ENCODE measurements around the gene CTPS2.
A peak's percentile ranks its signal among the peaks of the same experiment; 100 is the strongest.
"Not testable (repeated sequence)": the region's sequence is repeated elsewhere in the genome, so short reads cannot be mapped to it uniquely, and the experiment has no call there.

The CTPS2 gene, protein sequence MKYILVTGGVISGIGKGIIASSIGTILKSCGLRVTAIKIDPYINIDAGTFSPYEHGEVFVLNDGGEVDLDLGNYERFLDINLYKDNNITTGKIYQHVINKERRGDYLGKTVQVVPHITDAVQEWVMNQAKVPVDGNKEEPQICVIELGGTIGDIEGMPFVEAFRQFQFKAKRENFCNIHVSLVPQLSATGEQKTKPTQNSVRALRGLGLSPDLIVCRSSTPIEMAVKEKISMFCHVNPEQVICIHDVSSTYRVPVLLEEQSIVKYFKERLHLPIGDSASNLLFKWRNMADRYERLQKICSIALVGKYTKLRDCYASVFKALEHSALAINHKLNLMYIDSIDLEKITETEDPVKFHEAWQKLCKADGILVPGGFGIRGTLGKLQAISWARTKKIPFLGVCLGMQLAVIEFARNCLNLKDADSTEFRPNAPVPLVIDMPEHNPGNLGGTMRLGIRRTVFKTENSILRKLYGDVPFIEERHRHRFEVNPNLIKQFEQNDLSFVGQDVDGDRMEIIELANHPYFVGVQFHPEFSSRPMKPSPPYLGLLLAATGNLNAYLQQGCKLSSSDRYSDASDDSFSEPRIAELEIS

GRCh38 chrX:16712548-16713155 is at the start of gene CTPS2:
TSS of gene CTPS2 (minus strand) at chrX:16712669. CDS start at chrX:16702902, 9,767 bp downstream.
- peak within 1 kb of the TSS; percentile 75 for H3K27ac ChIP-seq
- TF ChIP-seq, protein P1, sequence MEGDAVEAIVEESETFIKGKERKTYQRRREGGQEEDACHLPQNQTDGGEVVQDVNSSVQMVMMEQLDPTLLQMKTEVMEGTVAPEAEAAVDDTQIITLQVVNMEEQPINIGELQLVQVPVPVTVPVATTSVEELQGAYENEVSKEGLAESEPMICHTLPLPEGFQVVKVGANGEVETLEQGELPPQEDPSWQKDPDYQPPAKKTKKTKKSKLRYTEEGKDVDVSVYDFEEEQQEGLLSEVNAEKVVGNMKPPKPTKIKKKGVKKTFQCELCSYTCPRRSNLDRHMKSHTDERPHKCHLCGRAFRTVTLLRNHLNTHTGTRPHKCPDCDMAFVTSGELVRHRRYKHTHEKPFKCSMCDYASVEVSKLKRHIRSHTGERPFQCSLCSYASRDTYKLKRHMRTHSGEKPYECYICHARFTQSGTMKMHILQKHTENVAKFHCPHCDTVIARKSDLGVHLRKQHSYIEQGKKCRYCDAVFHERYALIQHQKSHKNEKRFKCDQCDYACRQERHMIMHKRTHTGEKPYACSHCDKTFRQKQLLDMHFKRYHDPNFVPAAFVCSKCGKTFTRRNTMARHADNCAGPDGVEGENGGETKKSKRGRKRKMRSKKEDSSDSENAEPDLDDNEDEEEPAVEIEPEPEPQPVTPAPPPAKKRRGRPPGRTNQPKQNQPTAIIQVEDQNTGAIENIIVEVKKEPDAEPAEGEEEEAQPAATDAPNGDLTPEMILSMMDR (IDR thresholded peaks at IDR 0.05), result no peak
- H3K27me3 ChIP-seq (ENCODE audit: control insufficient read depth, insufficient read depth, low read length), result no peaks in the 10 kb centered on the region

GRCh38 chrX:16761500-16761899 is 49.0 kb upstream of the CTPS2 start:
- H3K4me1 ChIP-seq; H3K4me3 ChIP-seq (ENCODE audit: low read depth, low read length); H3K36me3 ChIP-seq (ENCODE audit: control insufficient read depth, insufficient read depth, low read length); H3K4me2 ChIP-seq (ENCODE audit: low read length); H3K9ac ChIP-seq; H2AFZ ChIP-seq; H3K9me3 ChIP-seq (ENCODE audit: control insufficient read depth, low read length); H3K79me2 ChIP-seq; H3K27me3 ChIP-seq (ENCODE audit: control insufficient read depth, insufficient read depth, low read length); H3K27ac ChIP-seq: not testable (repeated sequence)

More at GRCh38 chrX:16712548-16713155, at the start of gene CTPS2:
- Histone ChIP-seq H3K9ac (peak within 1 kb of the TSS; percentile 61), H3K4me1 (no peaks in the 10 kb centered on the region), H3K4me3 (ENCODE audit: low read depth, low read length) (peak within 1 kb of the TSS; percentile 61), H3K79me2 (no peaks in the 10 kb centered on the region), H3K36me3 (ENCODE audit: control insufficient read depth, insufficient read depth, low read length) (no peaks in the 10 kb centered on the region), H3K4me2 (ENCODE audit: low read length) (peak within 1 kb of the TSS; percentile 73), H2AFZ (peak within 1 kb of the TSS; percentile 89), H3K9me3 (ENCODE audit: control insufficient read depth, low read length) (no peaks in the 10 kb centered on the region)

- no peaks in the 10 kb centered on the region for H3K4me1 ChIP-seq
- H3K27ac ChIP-seq, result no peak overlapping the region
- H3K27me3 ChIP-seq (ENCODE audit: control insufficient read depth, insufficient read depth, low read length), result no peaks in the 10 kb centered on the region
- no peaks in the 10 kb centered on the region for H3K9me3 ChIP-seq (ENCODE audit: control insufficient read depth, low read length)
- TF ChIP-seq, protein P1 (IDR thresholded peaks at IDR 0.05), result no peak
- no peaks in the 10 kb centered on the region for H3K36me3 ChIP-seq (ENCODE audit: control insufficient read depth, insufficient read depth, low read length)
- H3K79me2 ChIP-seq, result no peaks in the 10 kb centered on the region
- no peak overlapping the region for H3K4me3 ChIP-seq (ENCODE audit: low read depth, low read length)
- H3K9ac ChIP-seq, result no peak overlapping the region
- H2AFZ ChIP-seq, result no peak overlapping the region
- H3K4me2 ChIP-seq (ENCODE audit: low read length), result no peak overlapping the region
Measured at GRCh38 chrX:16756724-16757123, 44.3 kb upstream of the CTPS2 start.

GRCh38 chrX:16754019-16754418 is 41.5 kb upstream of the CTPS2 start:
- Histone ChIP-seq H3K4me1 (no peaks in the 10 kb centered on the region), H3K4me3 (ENCODE audit: low read depth, low read length) (no peak overlapping the region), H3K4me2 (ENCODE audit: low read length) (no peak overlapping the region), H3K27ac (no peak overlapping the region), H2AFZ (no peak overlapping the region), H3K27me3 (ENCODE audit: control insufficient read depth, insufficient read depth, low read length) (no peaks in the 10 kb centered on the region), H3K79me2 (no peaks in the 10 kb centered on the region), H3K9me3 (ENCODE audit: control insufficient read depth, low read length) (no peaks in the 10 kb centered on the region), H3K9ac (no peak overlapping the region), H3K36me3 (ENCODE audit: control insufficient read depth, insufficient read depth, low read length) (no peaks in the 10 kb centered on the region)
- TF ChIP-seq, protein P1 (IDR thresholded peaks at IDR 0.05), result no peak

GRCh38 chrX:16750136-16750535 is 37.7 kb upstream of the CTPS2 start:
- no peak overlapping the region for H2AFZ ChIP-seq
- no peak overlapping the region for H3K9ac ChIP-seq
- no peaks in the 10 kb centered on the region for H3K27me3 ChIP-seq (ENCODE audit: control insufficient read depth, insufficient read depth, low read length)
- no peak overlapping the region for H3K4me2 ChIP-seq (ENCODE audit: low read length)
- TF ChIP-seq, protein P1 (IDR thresholded peaks at IDR 0.05), result no peak
- no peak overlapping the region for H3K27ac ChIP-seq
- no peaks in the 10 kb centered on the region for H3K79me2 ChIP-seq
- no peaks in the 10 kb centered on the region for H3K36me3 ChIP-seq (ENCODE audit: control insufficient read depth, insufficient read depth, low read length)
- H3K9me3 ChIP-seq (ENCODE audit: control insufficient read depth, low read length), result no peaks in the 10 kb centered on the region
- no peaks in the 10 kb centered on the region for H3K4me1 ChIP-seq
- no peak overlapping the region for H3K4me3 ChIP-seq (ENCODE audit: low read depth, low read length)
